Neural crest cell (in vitro differentiated cells): ENCODE measurements around the gene MED28. TPM values are rescaled to one million over a fixed set of nuclear protein-coding genes. Genes with fewer than 3 reads are reported as not detected.
"Not testable (repeated sequence)": the region's sequence is repeated elsewhere in the genome, so short reads cannot be mapped to it uniquely, and the experiment has no call there.

Experiments used
- DNase-seq: peaks from one replicate; pipeline ENCODE4 v3.0.0; 2021; ENCODE audit warnings: low read depth, mixed read lengths, low spot score
- H3K27ac Mint-ChIP-seq: one replicate; pipeline ENCODE4 v1.8.0; 2021; ENCODE audit warnings: mild to moderate bottlenecking, mixed read lengths; ENCODE audit not compliant: unreplicated experiment
- H3K27me3 Mint-ChIP-seq: 2 replicates; pipeline ENCODE4 v1.8.0; 2021; ENCODE audit warnings: low read depth, mild to moderate bottlenecking, mixed read lengths
- H3K36me3 Mint-ChIP-seq: 2 replicates; pipeline ENCODE4 v1.8.0; 2021; ENCODE audit warnings: low read depth, mild to moderate bottlenecking, mixed read lengths
- H3K4me1 Mint-ChIP-seq: 2 replicates; pipeline ENCODE4 v1.8.0; 2021; ENCODE audit warnings: mixed read lengths
- H3K4me3 Mint-ChIP-seq: one replicate; pipeline ENCODE4 v1.8.0; 2021; ENCODE audit warnings: mild to moderate bottlenecking, mixed read lengths
- H3K9me3 Mint-ChIP-seq: 2 replicates; pipeline ENCODE4 v1.8.0; 2021; ENCODE audit warnings: mixed read lengths
- total RNA-seq: library from RNA; stranded (reverse); gene quantifications from 2 replicates; pipeline ENCODE4 v1.2.1, GENCODE V29; 2021
- TF ChIP-seq, protein P1 (sequence below): fragments of 200-600 bp; sonication (generic); conservative IDR thresholded peaks from 2 replicates; pipeline ENCODE4 v1.5.0; 2021; ENCODE audit warnings: antibody characterized with exemption, mild to moderate bottlenecking

Gene MED28
- total RNA-seq, 1 donor from 2014 or later = 97.8 TPM

GRCh38 chr4:17654701-17655100, 40.3 kb downstream of the MED28 start:
- no peak for DNase-seq
- TF ChIP-seq, protein P1, sequence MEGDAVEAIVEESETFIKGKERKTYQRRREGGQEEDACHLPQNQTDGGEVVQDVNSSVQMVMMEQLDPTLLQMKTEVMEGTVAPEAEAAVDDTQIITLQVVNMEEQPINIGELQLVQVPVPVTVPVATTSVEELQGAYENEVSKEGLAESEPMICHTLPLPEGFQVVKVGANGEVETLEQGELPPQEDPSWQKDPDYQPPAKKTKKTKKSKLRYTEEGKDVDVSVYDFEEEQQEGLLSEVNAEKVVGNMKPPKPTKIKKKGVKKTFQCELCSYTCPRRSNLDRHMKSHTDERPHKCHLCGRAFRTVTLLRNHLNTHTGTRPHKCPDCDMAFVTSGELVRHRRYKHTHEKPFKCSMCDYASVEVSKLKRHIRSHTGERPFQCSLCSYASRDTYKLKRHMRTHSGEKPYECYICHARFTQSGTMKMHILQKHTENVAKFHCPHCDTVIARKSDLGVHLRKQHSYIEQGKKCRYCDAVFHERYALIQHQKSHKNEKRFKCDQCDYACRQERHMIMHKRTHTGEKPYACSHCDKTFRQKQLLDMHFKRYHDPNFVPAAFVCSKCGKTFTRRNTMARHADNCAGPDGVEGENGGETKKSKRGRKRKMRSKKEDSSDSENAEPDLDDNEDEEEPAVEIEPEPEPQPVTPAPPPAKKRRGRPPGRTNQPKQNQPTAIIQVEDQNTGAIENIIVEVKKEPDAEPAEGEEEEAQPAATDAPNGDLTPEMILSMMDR = no peak
- Mint-ChIP-seq H3K36me3 (no peaks in the 10 kb centered on the region), H3K27me3 (peaks cover 2% of the 10 kb centered on the region), H3K9me3 (no peaks in the 10 kb centered on the region), H3K27ac (no peak overlapping the region), H3K4me1 (peaks cover 4% of the 10 kb centered on the region), H3K4me3 (no peak overlapping the region)

DNA sequence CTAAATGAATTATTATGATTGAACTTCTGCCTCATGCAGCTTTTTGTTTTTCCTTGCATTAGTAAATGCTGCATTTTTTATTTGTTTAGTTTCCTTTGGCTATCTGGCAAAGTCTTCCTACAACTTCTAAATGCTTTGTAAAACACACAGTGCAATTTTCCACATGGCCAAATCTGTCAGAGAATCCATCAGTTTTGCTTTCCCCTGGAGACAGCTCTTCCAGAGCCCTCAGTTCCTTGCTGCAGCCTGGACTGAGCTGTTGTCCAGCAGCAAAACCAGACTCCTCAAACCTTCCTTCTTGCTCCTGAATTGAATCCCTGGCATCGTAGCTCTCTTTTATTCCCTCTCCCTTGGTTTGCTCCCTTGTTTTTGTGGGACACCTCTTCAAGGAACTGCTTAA, 42.6 kb downstream of the MED28 start:
- Mint-ChIP-seq H3K4me1 (peaks cover 4% of the 10 kb centered on the region), H3K36me3 (no peaks in the 10 kb centered on the region), H3K27ac (no peak overlapping the region), H3K4me3 (no peak overlapping the region), H3K27me3 (no peaks in the 10 kb centered on the region), H3K9me3 (no peaks in the 10 kb centered on the region)
- no peak for DNase-seq
- TF ChIP-seq, protein P1 = no peak

DNA sequence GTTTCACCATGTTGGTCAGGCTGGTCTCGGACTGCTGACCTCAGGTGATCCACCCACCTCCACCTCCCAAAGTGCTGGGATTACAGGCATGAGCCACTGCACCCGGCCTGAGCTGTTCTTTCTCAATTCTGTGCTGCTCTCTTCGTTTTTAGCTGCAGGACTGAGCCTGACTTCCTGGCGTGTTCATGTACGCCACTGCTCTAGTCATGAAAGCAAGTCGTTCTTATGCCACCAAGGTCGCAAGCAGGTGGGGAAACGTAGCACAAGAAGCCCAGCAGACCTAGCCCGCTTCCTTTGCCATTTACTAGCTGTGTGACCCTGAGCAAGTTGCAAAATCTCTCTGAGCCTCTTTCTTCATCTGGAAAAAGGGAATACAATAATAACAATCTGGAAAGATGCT, 43.4 kb downstream of the MED28 start:
- no peaks in the 10 kb centered on the region for H3K36me3 Mint-ChIP-seq
- peaks cover 4% of the 10 kb centered on the region for H3K4me1 Mint-ChIP-seq
- no peak for DNase-seq
- no peak overlapping the region for H3K27ac Mint-ChIP-seq
- H3K4me3 Mint-ChIP-seq = no peak overlapping the region
- H3K27me3 Mint-ChIP-seq = no peaks in the 10 kb centered on the region
- no peaks in the 10 kb centered on the region for H3K9me3 Mint-ChIP-seq
- TF ChIP-seq, protein P1 = no peak

- DNase-seq, H3K27ac Mint-ChIP-seq, H3K4me3 Mint-ChIP-seq, H3K9me3 Mint-ChIP-seq, H3K27me3 Mint-ChIP-seq, H3K36me3 Mint-ChIP-seq, H3K4me1 Mint-ChIP-seq: not testable (repeated sequence)
These were observed 44.8 kb downstream of the MED28 start for GRCh38 chr4:17659196-17659595.

- Mint-ChIP-seq H3K27ac (no peak overlapping the region), H3K4me1 (no peaks in the 10 kb centered on the region), H3K27me3 (peaks cover 2% of the 10 kb centered on the region), H3K36me3 (no peaks in the 10 kb centered on the region), H3K9me3 (no peaks in the 10 kb centered on the region), H3K4me3 (no peak overlapping the region)
- no peak for DNase-seq
- TF ChIP-seq, protein P1 = no peak
These were observed 48.3 kb downstream of the MED28 start for GRCh38 chr4:17662694-17663093.

DNA sequence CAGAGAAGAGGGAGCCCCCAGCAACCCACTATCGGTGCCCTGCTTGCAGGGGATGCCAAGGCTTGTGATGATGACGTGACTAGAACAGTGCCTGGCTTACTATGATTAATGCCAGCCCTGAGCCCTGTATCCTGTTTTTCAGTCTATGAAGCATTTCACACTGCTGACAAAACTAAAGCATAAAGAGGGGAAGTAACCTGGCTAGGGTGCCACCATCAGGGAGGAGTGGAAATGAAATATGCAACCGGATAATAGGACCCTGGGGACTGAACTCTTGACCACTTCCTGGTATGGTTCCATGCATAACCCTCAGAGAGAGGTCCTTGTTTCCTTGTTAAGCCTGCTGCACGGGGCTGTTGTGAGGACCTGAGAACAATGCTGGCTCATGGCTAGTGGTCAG, 50.3 kb downstream of the MED28 start:
- Mint-ChIP-seq H3K9me3 (no peaks in the 10 kb centered on the region), H3K27ac (no peak overlapping the region), H3K4me1 (no peaks in the 10 kb centered on the region), H3K36me3 (no peaks in the 10 kb centered on the region), H3K27me3 (peaks cover 2% of the 10 kb centered on the region), H3K4me3 (no peak overlapping the region)
- TF ChIP-seq, protein P1 = no peak
- DNase-seq = no peak
